ENCODE measurements around the gene STARD3.

Gene STARD3

GRCh38 chr17:39621523-39622379 is 15.2 kb upstream of the STARD3 start:
- peak; percentile 57 for DNase-seq (ENCODE audit: low read depth)

- DNase-seq (ENCODE audit: low read depth): no peak
Measured at GRCh38 chr17:39622380-39623006, 14.5 kb upstream of the STARD3 start.

DNA sequence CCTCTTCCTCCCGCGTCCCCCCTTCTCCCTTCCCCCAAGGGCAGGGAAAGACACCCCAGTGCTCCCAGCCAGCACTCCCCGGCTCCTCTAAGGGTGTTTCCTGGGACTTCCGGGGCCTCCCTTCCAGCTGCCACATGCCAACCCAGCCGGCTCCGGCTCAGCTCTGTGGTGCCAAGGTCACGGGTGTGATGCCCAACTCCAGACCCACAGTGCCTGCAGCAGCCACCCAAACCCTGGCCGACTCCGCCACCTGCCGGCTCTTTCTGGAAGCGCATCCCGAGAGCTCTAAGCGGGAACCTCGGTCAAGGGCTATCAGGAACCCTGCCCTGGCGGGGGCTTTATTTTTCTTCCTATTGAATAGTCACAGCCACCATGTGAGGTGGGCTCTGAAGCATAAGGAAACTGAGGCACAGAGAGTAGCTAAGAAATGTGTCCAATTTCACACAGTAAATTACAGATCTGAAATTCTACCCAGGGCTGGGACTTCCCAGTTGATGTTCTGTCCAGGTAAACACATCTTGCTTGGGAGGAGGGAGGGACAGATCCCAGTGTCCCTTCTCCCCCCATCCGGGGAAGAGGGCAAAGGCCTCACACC is 13.5 kb upstream of the STARD3 start:
- DNase-seq (ENCODE audit: low read depth): peak; percentile 61

GRCh38 chr17:39624313-39624712 is 12.6 kb upstream of the STARD3 start:
- DNase-seq (ENCODE audit: low read depth): no peak

- no peak for DNase-seq (ENCODE audit: low read depth)
Measured at GRCh38 chr17:39625198-39625785, 11.7 kb upstream of the STARD3 start.

DNA sequence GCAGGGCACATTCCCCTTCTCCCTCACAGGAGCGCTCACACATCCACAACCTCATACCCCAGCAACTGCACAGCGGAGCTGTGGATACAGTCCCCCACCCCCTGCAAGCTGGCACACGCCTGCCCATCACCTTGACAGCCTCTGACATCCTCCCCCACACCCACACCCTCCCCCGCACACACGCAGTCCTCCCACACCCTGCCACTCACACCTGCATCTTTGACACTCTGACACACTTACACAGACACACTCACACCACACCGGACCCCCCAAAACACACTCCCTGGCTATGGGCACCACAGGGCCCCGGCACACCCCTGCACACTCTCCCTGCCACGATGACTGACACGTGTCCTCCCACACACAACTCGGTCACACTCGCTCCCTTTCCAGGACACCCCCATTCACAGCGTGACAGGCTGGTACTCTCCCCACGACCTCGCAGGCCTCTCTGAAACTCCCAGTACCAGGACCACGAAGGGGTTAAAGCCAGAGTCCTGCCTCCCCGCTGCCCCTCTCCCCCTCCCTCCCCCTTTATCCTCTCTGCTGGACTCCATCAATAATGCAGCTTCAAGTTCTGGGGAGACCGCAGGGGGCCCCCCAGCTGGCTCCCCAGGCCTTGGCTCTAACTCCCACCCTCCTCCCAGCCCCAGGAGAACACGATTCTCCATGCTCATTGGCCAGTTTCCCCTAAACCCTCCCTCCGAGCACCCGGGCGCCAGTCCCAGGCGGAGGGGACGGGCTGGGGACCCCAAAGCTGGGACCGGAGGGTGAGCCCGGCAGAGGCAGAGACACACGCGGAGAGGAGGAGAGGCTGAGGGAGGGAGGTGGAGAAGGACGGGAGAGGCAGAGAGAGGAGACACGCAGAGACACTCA is 10.5 kb upstream of the STARD3 start, which contains the start of gene PPP1R1B:
PPP1R1B (plus strand) TSS at position 782 of the 876 bp plus-strand sequence. CDS start 441 bp downstream, outside the sequence.
- no peak for DNase-seq (ENCODE audit: low read depth)

DNA sequence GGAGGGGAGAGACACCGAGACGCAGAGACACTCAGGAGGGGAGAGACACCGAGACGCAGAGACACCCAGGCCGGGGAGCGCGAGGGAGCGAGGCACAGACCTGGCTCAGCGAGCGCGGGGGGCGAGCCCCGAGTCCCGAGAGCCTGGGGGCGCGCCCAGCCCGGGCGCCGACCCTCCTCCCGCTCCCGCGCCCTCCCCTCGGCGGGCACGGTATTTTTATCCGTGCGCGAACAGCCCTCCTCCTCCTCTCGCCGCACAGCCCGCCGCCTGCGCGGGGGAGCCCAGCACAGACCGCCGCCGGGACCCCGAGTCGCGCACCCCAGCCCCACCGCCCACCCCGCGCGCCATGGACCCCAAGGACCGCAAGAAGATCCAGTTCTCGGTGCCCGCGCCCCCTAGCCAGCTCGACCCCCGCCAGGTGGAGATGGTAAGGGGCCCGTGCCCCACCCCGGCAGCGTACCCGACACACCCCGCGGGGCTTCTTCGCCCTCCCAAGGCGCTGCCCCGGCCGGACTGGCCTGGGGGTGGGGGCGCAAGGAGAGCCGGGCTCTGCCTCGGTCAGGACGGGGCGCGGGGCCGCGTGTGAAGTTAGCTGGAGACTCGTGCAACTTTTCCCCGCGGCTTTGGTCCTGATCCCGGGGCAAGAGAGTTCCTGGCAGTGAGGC is 9.8 kb upstream of the STARD3 start:
- no peak for DNase-seq (ENCODE audit: low read depth)

- DNase-seq (ENCODE audit: low read depth): no peak
Measured at GRCh38 chr17:39627712-39628516, 9.0 kb upstream of the STARD3 start.

GRCh38 chr17:39628655-39629493 is 8.1 kb upstream of the STARD3 start:
- DNase-seq (ENCODE audit: low read depth): no peak

- DNase-seq (ENCODE audit: low read depth): no peak
Measured at GRCh38 chr17:39629494-39629880, 7.5 kb upstream of the STARD3 start.

- DNase-seq (ENCODE audit: low read depth): no peak
Measured at GRCh38 chr17:39629898-39630297, 7.0 kb upstream of the STARD3 start.

DNA sequence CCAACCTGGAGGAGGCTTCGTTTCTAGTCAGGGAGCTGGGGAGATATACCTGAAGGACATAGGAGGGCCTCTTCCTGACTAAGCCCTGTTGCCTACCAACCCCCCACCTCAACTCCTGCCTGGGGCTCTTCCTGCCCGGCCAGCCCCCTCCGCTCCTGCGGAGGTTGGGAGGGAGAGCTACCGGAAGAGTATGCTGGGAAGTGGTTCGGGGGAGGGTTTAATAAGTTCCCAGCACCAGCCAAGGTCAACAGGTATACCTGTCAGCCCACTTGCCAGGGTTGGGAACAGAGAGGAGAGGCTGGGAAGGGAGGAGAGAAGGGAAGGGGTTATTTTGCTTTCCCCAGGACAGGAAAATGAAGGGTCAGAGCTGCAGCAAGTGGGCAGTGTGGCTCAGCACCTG is 5.5 kb upstream of the STARD3 start:
- no peak for DNase-seq (ENCODE audit: low read depth)

GRCh38 chr17:39632153-39632941 is 4.6 kb upstream of the STARD3 start:
- DNase-seq (ENCODE audit: low read depth): no peak

DNA sequence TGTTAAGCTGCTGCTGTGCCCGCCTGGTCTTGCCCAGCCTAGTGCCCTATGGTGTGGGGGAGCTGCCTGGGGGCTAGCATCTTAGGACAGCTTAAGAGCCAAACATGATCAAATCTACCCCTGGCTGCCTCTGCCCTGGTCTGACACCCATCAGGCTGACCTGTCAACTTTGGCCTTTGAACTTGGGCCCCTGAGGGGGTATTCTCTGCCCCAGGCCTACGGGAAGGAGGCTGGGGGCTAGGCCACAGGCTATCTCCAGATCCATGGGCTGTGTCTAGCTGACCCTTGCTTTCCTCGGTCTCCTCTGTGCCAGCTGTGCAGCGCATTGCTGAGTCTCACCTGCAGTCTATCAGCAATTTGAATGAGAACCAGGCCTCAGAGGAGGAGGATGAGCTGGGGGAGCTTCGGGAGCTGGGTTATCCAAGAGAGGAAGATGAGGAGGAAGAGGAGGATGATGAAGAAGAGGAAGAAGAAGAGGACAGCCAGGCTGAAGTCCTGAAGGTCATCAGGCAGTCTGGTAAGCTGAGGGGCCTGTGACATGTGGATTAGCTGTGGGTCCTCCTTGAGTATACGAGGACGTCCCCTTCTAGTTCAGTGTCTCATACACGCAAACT is 3.3 kb upstream of the STARD3 start:
- no peak for DNase-seq (ENCODE audit: low read depth)

DNA sequence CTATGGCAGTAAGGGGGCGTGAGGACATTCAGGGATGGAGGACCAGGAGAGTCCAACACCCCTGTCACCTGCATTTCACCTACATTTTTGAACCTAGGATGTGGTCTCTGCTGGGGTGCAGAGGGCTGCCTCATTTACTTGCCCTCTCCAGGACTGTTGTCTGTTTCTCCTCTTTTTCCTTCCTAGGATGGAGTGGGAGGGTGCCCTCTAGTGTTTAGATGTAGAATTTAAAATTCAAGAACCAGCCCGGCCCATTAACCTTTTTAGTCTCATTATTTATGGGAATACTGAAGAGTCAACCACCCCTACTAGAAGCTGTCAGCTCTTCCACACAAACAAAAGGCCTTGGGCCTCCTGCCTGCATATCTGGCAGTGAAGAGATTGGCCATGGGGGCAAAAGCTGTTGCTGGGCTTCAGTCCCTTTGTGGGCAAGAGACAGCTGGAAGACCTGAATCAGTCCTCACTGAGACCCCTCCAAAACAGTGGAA is 2.5 kb upstream of the STARD3 start:
- DNase-seq (ENCODE audit: low read depth): peak; percentile 26

- no peak for DNase-seq (ENCODE audit: low read depth)
Measured at GRCh38 chr17:39635614-39636176, 1.2 kb upstream of the STARD3 start.

- no peak for DNase-seq (ENCODE audit: low read depth)
Measured at GRCh38 chr17:39636587-39636926, 387 bp upstream of the STARD3 start.

GRCh38 chr17:39638317-39638716 is 1.4 kb downstream of the STARD3 start:
- no peak for DNase-seq (ENCODE audit: low read depth)
